GM21786 (cell line): ENCODE results near the gene ZKSCAN1.
A peak's percentile ranks its signal among the peaks of the same experiment; 100 is the strongest.
"Not testable (repeated sequence)": the region's sequence is repeated elsewhere in the genome, so short reads cannot be mapped to it uniquely, and the experiment has no call there.

Experiments
- ATAC-seq: cut with Tn5 transposase; IDR thresholded peaks from one replicate; pipeline ENCODE4 v1.9.1; 2021; ENCODE audit not compliant: unreplicated experiment

Gene ZKSCAN1

DNA sequence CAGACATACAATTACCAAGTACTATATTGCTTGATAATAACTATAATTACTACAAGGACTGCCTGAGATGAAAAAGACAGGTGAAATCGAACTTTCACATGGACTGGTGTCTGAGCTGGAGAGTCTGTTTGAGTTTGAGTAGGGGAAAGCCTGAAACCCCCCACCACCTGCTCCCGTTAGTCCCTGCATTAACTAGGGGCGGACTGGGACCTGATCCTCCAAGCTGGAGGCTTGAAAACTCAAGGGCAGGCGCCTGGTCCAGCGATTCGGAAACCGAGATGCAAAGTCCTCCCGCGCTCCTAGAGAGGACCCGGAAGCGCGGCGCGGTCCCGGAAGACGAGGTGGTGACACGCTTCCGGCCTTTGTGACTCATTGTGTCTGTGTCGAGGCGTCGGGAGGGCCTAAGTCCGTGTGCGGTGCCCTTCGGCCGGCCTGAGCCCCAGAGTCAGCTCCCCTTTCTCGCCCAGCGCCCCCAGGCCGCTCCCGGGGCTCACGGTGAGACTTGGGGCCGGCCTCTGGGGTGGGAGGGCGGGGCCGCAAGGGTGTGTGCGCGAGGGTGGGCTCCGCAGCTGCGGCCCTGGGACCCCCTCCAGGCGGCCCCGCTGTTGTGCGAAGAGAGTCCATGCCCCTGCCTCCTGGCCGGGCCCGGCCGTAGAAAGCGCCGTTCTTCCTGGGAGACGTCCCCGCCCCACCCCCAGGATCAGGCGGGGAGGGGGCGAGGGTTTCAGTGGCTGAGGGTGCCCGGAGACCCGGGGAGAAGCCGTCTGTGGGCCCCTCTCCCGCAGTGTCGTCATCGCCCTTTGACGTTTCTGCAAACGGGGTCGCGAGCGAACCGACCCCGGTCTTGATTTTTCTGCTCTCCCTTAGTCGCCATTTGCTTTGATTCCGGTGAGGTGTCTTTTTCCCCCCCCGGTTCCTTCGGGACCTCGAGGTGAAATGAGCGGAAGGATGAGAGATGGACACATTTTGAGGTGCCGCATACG is at the start of gene ZKSCAN1:
TSS of gene ZKSCAN1 (plus strand) at position 365 of the 983 bp plus-strand sequence. CDS start 7,911 bp downstream, outside the sequence.
- peak; percentile 96 for ATAC-seq

DNA sequence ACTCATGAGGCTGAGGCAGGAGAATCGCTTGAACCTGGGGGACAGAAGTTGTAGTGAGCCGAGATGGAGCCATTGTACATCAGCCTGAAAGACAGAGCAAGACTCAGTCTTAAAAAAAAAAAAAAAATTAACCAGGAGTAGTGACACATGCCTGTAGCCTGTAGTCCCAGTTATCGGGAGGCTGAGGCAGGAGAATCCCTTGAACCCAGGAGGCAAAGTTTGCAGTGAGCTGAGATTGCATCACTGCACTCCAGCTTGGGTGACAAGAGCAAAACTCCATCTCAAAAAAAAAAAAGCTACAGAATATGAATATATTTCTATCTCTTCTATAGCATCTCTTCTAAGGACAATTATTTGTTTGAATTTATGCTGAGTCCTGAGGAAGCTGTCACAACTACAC is 46.1 kb upstream of the ZKSCAN1 start:
- ATAC-seq: no peak

DNA sequence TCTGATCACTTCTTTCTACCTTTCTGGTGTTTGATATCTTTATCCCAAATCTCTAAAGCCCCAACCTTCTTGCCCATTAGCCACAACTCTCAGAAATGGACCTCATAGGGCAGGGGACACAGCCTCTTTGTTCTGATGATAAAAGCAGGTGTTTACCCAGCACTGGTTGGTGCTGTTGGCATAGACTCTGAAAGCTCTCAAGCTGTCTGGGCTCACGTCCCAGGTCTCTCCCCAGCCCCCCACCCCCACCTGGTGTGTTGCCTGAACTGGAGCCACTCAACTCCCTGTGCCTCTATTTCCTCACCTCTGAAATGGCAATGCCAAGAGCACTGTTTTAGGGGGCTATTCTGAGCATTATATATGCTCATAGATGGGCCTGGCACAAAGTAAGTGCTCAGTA is 45.6 kb upstream of the ZKSCAN1 start:
- ATAC-seq: not testable (repeated sequence)

DNA sequence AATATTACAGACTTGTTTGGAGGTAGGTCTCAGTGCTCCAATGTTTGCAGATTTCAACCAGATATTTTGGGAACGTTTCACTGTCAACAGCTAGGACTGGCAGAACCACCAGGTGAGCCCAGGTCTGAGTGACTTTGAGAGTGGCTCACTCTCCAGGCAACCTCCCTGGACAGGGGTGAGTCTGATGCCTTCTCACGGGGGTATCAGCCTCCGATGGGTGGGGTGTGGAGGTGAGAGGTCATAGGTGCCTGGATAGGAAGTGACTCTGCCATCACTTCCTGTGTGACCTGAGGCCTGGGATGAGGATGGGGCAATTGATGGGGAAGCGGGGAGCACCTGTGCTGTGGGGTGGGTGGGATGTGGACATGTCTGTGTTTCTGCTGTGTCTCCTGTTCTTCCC is 44.2 kb upstream of the ZKSCAN1 start:
- no peak for ATAC-seq

DNA sequence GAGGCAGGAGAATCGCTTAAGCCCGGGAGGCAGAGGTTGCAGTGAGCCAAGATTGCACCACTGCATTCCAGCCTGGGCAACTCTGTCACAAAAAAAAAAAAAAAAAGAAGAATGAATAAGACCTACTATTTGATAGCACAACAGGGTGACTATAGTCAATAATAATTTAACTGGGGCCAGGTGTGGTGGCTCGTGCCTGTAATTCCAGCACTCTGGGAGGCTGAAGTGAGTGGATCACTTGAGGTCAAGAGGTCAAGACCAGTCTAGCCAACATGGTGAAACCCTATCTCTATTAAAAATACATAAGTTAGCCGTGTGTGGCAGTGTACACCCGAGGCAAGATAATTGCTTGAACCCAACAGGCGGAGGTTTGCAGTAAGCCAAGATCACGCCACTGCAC is 41.6 kb upstream of the ZKSCAN1 start:
- not testable (repeated sequence) for ATAC-seq

DNA sequence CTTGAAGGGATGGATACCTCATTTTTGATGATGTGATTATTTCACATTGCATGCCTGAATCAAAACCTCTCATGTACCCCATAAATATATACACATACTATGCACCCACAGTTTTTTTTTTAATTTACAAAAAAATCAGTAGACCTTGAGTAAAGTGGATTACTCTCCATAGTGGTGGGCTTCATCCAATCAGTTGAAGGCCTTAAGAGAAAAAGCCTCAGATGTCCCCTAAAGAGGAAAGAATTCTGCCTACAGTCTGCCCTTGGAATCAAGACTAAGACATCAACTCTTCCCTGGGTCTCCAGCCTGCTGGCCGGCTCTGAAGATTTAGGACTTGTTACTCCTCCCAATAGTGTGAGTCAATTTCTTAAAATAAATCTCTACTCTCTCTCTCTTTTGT is 40.7 kb upstream of the ZKSCAN1 start:
- no peak for ATAC-seq

DNA sequence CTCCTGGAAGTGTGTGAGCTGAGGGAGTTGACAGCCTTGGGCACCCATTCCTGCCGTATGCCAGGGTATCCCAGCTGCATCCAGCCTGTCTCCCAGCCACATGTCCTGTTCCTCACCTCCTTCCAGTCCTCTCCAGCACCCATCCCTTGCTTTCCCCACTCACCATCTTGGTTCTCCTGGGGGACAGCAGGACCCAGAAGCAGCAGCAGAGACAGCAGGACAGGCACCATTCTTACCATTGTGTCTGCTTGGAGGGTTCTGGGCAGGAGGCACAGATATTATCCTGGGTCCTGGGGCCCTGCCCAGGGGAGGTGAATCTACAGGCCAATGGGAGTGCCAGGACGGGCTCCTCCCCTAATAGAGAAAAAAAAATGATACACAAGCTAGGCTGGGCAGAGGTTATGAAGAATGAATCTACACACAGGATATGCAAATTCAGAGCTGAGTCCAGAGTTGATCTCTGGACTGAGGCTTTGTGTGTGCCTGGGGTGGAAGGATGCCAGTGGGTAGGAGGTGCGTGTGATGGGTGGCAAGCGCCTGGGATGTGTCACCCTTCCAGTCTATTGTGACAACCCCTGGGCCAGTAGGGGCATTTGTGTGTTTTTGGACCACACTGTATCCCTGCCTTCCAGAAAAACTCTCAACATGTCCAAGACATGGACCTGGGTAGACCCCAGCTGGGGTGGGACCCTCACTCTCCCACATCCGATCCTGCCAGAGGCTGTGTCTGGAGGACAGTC is 39.4 kb upstream of the ZKSCAN1 start, which contains the start of gene AZGP1:
TSS of gene AZGP1 (minus strand) at position 250 of the 740 bp plus-strand sequence. CDS start at position 239, 11 bp downstream.
- ATAC-seq: no peak

DNA sequence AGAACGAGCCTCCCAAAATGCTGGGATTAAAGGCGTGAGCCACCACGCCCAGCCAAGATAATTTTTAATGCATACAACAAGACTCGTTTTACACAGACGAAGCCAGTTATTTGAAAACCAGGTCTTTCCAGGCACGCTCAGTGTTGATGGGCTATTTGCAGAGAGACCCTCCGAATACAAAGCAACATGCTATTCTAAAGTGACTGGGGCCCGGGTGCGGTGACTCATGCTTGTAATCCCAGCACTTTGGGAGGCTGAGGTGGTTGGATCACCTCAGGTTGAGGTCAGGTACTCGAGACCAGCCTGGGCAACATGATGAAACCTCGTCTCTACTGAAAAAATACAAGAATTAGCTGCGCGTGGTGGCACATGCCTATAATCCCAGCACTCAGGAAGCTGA is 38.8 kb upstream of the ZKSCAN1 start:
- no peak for ATAC-seq

DNA sequence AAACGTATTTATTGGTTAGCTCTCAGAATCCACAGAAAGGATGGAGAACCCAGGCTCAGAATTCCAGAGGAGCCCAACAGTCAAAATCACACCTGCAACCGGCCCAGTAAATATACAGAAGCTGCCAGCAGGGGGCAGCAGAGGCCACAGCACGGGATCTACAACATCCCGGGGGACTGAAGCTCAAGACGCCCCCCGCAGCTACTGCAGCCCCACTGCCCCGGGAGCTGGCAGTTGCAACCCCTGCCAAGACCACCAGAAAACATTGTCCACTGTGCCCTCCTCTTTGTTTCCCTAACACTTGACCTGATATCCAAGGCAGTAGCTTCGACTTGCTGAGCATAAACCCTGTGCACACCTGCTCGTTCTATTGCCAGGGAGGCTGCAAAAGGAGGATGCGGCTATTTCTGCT is 35.6 kb upstream of the ZKSCAN1 start:
- not testable (repeated sequence) for ATAC-seq

DNA sequence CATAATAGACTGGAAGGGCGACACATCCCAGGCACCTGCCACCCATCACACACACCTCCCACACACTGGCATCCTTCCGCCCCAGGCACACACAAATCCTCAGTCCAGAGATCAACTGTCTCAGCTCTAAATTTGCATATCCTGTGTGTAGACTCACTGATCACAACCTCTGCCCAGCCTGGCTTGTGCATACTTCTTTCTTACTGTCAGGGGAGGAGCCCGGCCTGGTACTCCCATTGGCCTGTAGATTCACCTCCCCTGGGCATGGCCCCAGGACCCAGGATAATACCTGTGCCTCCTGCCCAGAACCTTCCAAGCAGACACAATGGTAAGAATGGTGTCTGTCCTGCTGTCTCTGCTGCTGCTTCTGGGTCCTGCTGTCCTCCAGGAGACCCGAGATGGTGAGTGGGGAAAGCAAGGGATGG is 34.9 kb upstream of the ZKSCAN1 start:
- peak; percentile 50 for ATAC-seq

DNA sequence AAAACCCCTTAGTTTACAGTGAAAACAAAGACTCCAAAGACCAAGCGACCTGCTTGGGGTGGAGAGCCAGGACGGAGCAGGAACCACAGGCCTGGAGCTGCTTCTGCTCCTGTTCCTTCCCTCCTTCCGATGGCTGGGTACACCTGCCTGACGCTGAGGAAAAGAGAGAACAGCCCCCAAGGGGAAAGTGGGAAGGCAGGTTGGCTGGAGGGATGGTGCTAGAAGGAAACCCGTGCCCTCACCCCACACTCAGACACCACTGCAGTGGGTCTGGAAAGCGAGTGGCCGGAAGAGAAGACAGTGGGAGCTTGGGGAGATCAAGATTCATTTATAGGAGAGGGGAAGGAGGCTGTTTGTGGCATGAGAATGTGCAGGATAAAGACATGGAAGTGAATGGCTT is 34.3 kb upstream of the ZKSCAN1 start:
- ATAC-seq: not testable (repeated sequence)

DNA sequence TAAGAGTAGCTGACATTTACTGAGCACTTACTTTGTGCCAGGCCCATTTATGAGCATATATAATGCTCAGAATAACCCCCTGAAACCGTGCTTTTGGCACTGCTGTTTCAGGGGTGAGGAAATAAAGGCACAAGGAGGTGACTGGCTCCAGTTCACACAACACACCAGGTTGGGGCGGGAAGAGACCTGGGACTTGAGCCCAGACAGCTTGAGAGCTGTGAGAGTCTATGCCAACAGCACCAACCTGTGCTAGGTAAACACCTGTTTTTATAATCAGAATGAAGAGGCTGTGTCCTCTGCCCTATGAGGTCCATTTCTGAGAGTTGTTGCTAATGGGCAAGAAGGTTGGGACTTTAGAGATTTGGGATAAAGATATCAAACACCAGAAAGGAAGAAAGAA is 30.8 kb upstream of the ZKSCAN1 start:
- ATAC-seq: no peak

DNA sequence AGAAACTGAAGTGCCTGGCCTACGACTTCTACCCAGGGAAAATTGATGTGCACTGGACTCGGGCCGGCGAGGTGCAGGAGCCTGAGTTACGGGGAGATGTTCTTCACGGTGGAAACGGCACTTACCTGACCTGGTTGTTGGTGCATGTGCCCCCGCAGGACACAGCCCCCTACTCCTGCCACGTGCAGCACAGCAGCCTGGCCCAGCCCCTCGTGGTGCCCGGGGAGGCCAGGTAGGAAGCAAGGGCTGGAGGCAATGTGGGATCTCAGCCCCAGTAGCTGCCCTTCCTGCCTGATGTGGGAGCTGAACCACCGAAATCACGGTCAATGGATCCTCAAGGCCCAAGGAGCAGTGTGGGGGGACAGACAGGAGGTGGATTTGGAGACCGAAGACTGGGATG is 28.1 kb upstream of the ZKSCAN1 start:
- not testable (repeated sequence) for ATAC-seq

DNA sequence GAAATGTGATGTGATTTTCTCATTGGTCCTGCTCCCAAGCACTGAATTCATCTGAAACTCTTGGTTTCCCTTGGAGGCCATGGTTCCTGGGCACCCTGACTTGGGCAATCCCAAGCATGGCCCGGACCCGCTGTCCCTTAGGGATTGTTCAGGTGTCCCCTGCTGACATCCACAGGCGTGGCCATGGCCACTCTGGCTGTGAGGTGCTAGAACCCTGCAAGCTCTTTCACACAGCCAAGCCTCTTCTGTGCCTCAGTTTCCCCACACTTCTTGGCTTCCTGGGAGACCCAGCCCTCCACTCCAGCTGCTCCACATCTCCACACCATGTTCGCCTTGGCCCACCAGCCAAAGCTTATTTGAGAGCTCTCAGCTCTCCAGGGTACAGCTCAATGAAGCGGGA is 27.6 kb upstream of the ZKSCAN1 start:
- no peak for ATAC-seq

DNA sequence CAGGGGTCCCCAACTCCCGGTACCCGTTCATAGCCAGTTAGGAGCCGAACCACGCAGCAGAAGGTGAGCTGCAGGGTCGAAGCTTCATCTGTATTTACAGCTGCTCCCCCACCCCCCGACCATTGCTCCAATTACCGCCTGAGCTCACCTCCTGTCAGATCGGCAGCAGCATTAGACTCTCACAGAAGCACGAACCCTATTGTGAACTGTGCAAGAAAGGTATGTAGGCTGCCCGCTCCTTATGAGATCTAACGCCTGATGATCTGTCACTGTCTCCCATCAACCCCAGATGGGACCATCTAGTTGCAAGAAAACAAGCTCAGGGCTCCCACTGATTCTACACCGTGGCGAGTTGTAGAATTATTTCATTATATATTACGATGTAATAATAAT is 24.9 kb upstream of the ZKSCAN1 start:
- ATAC-seq: no peak

DNA sequence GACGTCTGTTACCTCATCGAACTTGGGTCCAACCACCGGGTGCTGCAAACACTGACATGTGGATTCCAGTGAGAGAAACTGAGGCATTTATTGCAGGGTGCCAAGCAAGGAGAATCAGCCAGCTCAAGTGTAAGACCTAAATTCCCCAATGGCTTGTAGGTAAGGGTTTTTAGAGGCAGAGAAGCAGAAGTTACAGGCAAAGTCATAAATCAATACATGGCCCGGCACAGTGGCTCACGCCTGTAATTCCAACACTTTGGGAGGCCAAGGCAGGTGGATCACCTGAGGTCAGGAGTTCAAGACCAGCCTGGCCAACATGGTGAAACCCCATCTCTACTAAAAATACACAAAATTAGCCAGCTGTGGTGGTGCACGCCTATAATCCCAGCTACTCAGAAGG is 23.9 kb upstream of the ZKSCAN1 start:
- not testable (repeated sequence) for ATAC-seq

DNA sequence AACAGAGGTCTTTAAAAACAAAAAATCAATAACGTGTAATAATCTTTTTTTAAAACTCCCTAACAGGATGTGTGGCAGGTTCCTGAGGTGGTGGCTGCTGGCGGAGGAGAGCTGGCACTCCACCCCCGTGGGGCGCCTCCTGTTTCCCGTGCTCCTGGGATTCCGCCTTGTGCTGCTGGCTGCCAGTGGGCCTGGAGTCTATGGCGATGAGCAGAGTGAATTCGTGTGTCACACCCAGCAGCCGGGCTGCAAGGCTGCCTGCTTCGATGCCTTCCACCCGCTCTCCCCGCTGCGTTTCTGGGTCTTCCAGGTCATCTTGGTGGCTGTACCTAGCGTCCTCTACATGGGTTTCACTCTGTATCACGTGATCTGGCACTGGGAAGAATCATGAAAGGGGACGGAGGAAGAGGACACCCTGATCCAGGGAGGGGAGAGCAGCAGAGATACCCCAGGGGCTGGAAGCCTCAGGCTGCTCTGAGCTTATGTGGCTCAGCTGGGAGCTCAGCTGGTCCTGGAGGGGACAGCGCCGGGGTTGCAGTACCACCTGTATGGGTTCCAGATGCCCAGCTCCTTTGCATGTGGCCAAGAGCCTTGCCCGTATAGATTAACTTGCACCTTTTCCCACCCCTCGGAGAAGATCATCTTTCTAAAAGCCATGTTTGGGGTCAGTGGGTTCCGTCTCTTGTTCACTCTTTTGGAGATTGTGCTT is 22.9 kb upstream of the ZKSCAN1 start:
- ATAC-seq: no peak

DNA sequence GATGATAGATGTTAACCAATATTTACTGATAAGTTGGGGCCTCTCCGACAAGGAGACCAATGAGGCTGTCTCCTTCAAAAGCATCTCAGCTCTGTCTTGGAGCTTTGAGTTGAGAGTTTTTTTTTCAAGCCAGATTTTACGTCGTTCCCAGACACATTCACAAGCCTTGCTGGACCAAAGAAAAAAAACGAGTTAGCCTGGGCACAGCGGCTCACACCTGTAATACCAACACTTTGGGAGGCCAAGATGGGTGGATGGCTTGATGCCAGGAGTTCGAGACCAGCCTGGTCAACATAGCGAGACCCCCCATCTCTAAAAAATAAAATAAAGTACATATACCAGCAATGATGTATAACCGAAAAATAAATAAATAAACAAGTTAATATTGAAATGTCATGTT is 20.6 kb upstream of the ZKSCAN1 start:
- ATAC-seq: no peak

DNA sequence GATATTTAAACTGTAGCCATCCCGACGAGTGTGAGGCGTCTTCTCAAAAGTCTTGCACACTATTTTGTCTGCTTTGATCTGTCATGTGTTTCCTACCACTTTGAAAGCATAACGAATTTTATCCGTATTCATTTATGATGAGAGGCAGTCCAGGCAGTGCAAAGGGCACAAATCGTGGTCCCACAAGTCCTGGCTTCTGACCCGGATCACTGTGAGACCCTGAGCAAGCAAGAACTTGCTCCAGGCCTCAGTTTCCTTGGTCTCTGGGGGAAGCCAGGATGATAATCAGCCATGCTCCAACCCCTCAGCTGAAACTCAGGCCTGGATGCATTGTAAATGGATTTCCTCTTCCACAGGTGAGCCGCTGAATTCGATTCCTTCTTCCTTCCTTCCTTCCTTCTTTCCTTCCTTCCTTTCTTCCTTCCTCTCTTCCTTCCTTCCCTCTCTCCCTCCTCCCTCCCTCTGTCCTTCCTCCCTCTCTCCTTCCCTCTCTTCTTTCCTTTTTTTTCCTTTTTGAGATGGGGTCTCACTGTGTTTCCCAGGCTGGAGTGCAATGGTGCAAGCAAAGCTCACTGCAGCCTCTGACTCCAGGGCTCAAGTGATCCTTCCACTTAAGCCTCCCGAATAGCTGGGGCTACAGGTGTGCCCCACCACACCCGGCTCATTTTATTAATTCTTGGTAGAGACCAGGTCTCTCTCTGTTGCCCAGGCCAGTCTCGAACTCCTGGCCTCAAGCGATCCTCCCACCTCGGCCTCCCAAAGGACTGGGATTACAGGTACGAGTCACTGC is 18.4 kb upstream of the ZKSCAN1 start:
- no peak for ATAC-seq

DNA sequence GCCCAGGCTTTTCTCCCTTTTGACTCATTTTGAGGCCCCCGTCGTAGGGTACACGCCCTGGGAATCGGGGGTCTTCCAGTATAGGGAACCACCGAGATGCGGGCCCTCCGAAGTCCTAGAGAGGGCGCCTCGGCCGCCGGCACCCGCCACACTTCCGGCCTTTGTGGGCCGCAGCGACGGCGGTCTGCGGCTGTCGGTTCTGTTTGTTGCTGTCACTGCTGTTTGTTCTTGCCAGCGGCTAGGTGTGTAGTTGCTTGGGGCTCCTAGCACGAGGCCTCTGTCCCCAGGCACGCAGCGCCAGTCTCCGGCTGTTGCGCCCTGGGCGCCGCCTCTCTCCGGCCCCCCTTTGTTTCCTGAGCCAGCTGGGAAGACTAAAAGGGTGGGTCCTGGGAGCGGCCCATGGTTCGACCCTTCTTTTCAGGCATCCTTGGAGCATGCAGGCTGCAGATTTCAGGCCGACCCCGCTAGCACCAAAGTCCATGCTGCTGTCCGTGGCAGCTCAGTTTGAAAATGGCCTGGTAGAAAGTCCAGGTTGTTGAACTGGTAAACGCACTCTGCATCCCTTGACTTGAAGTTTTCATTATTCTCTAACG is 17.8 kb upstream of the ZKSCAN1 start:
- peak; percentile 60 for ATAC-seq
